ENCODE measurements around the gene EID2B. TPM values are rescaled to one million over a fixed set of nuclear protein-coding genes. Genes with fewer than 3 reads are reported as not detected.
A peak's percentile ranks its signal among the peaks of the same experiment; 100 is the strongest.

The EID2B gene
- total RNA-seq, 2 donors from 2014 or later, result 2.8 to 3.2 TPM

DNA sequence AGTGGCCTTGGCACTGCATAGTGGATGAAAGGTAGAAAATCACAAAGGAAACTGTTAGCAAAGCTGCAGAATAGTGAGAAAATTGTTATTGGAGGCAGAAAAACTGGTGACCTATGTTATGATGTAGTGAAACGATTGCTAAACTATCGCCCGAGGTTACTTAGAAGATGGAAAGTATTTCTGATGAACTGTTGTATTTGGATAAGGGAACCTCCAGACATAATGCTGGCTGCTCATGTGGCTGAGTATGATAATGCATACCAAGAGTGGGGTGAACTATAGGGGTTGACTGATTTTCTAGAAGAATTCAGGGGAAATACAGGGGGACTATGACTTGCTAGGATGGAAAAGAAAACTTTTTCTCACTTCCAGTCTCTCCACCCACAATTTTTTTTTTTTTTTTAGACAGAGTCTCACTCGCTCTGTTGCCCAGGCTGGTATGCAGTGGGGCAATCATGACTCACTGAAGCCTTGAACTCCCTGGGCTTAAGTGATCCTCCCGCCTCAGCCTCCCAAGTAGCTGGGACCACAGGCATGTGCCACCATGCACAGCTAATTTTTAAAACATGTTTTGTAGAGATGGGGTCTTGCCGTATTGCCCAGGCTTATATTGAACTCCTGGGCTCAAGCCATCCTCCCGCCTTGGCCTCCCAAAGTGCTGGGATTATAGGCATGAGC, 11.7 kb upstream of the EID2B start:
- no peaks in the 10 kb centered on the region for H3K27me3 Mint-ChIP-seq
- peak; percentile 25 for ATAC-seq (replicated peaks)
- H3K27ac Mint-ChIP-seq, result peak overlapping the region; percentile 75
- H3K4me3 Mint-ChIP-seq, result peak overlapping the region; percentile 58
- H3K36me3 Mint-ChIP-seq (ENCODE audit: low read depth), result peaks cover 8% of the 10 kb centered on the region
- H3K9me3 Mint-ChIP-seq, result no peaks in the 10 kb centered on the region
- peaks cover 35% of the 10 kb centered on the region for H3K4me1 Mint-ChIP-seq

DNA sequence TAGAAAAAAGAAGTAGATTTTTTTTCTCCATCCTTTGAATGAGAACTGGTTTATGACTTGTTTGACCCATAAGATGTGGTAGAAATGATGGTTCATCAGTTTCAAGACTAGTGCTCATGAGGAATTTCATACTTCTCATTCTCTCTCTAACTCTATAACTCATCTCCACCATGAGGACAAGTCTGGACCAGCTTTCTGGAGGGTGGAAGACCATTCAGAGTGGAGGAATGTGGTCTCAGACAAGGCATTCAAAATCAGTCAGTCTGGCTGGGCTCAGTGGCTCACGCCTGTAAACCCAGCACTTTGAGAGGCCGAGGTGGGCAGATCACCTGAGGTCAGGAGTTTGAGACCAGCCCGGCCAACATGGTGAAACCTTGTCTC, 10.8 kb upstream of the EID2B start:
- peaks cover 17% of the 10 kb centered on the region for H3K36me3 Mint-ChIP-seq (ENCODE audit: low read depth)
- H3K4me3 Mint-ChIP-seq, result peak overlapping the region; percentile 58
- H3K4me1 Mint-ChIP-seq, result peaks cover 37% of the 10 kb centered on the region
- peak; percentile 20 for ATAC-seq (replicated peaks)
- no peaks in the 10 kb centered on the region for H3K9me3 Mint-ChIP-seq
- peak overlapping the region; percentile 75 for H3K27ac Mint-ChIP-seq
- no peaks in the 10 kb centered on the region for H3K27me3 Mint-ChIP-seq

GRCh38 chr19:39542206-39542605, 9.6 kb upstream of the EID2B start:
- no peak for ATAC-seq (replicated peaks)
- Mint-ChIP-seq H3K27me3 (no peaks in the 10 kb centered on the region), H3K9me3 (no peaks in the 10 kb centered on the region), H3K4me3 (no peak overlapping the region), H3K36me3 (ENCODE audit: low read depth) (peaks cover 29% of the 10 kb centered on the region), H3K27ac (no peak overlapping the region), H3K4me1 (peaks cover 41% of the 10 kb centered on the region)

DNA sequence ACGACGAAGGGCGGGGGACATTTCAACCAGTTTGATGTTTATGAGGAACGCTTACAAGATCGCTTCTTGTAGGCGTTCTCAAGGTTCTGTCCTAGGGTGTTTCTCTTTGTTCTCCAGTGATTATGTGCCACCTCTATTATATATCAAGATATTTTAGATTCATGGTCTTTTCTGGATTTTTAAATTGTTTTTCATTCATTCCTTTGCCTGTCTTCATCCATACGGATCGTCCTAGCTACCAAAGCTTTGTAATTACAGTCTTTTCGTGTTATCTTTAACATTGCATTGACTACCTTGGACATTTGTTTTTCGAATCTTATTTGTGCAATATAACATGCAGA, 7.7 kb upstream of the EID2B start:
- ATAC-seq (replicated peaks), result no peak
- Mint-ChIP-seq H3K27me3 (no peaks in the 10 kb centered on the region), H3K4me3 (peak overlapping the region; percentile 85), H3K4me1 (peaks cover 31% of the 10 kb centered on the region), H3K9me3 (no peaks in the 10 kb centered on the region), H3K36me3 (ENCODE audit: low read depth) (peaks cover 30% of the 10 kb centered on the region), H3K27ac (peak overlapping the region; percentile 97)

- no peaks in the 10 kb centered on the region for H3K27me3 Mint-ChIP-seq
- H3K27ac Mint-ChIP-seq, result peak within 1 kb of the TSS; percentile 97
- peak; percentile 87 for ATAC-seq (replicated peaks)
- H3K4me1 Mint-ChIP-seq, result peaks cover 27% of the 10 kb centered on the region
- H3K9me3 Mint-ChIP-seq, result no peaks in the 10 kb centered on the region
- H3K36me3 Mint-ChIP-seq (ENCODE audit: low read depth), result peaks cover 30% of the 10 kb centered on the region
- peak within 1 kb of the TSS; percentile 85 for H3K4me3 Mint-ChIP-seq
These were observed 7.1 kb upstream of the EID2B start, which contains the start of gene EID2 for GRCh38 chr19:39539518-39540332. Gene EID2 (minus strand): TSS chr19:39540161. CDS start chr19:39540079, 82 bp downstream.

- peaks cover 30% of the 10 kb centered on the region for H3K36me3 Mint-ChIP-seq (ENCODE audit: low read depth)
- H3K4me1 Mint-ChIP-seq, result peaks cover 22% of the 10 kb centered on the region
- H3K4me3 Mint-ChIP-seq, result peak overlapping the region; percentile 85
- no peaks in the 10 kb centered on the region for H3K27me3 Mint-ChIP-seq
- ATAC-seq (replicated peaks), result peak; percentile 31
- no peaks in the 10 kb centered on the region for H3K9me3 Mint-ChIP-seq
- peak overlapping the region; percentile 97 for H3K27ac Mint-ChIP-seq
These were observed 6.5 kb upstream of the EID2B start for GRCh38 chr19:39539165-39539517.

GRCh38 chr19:39533791-39534190, 1.1 kb upstream of the EID2B start:
- ATAC-seq (replicated peaks), result no peak
- H3K4me3 Mint-ChIP-seq, result no peak overlapping the region
- H3K4me1 Mint-ChIP-seq, result peaks cover 13% of the 10 kb centered on the region
- H3K27me3 Mint-ChIP-seq, result no peaks in the 10 kb centered on the region
- H3K36me3 Mint-ChIP-seq (ENCODE audit: low read depth), result peaks cover 16% of the 10 kb centered on the region
- H3K9me3 Mint-ChIP-seq, result no peaks in the 10 kb centered on the region
- no peak overlapping the region for H3K27ac Mint-ChIP-seq

DNA sequence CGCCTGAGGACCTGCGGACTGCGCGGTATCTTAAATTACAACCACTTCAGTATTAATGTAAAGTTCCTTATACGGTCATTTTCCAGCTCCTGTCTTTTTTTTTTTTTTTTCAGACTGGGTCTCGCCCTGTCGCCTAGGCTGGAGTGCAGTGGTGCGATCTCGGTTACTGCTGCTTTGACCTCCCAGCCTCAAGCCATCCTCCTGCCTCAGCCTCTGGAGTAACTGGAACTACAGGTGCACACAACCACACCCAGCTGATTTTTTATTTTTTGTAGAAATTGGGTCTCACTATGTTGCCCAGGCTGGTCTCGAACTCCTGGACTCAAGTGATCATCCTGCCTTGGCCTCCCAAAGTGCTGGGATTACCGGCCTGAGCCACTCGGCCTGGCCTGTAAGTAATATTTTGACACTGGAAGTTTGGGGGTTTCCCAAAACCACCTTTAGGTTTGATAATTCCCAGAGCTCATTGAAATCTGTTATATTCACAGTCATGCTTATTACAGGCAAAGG, 406 bp upstream of the EID2B start:
- Mint-ChIP-seq H3K27ac (peak overlapping the region; percentile 84), H3K4me3 (peak overlapping the region; percentile 85), H3K9me3 (no peaks in the 10 kb centered on the region), H3K36me3 (ENCODE audit: low read depth) (peaks cover 15% of the 10 kb centered on the region), H3K4me1 (peaks cover 6% of the 10 kb centered on the region), H3K27me3 (no peaks in the 10 kb centered on the region)
- peak; percentile 23 for ATAC-seq (replicated peaks)

- Mint-ChIP-seq H3K27ac (peak overlapping the region; percentile 84), H3K9me3 (no peaks in the 10 kb centered on the region), H3K36me3 (ENCODE audit: low read depth) (peaks cover 6% of the 10 kb centered on the region), H3K4me3 (peak overlapping the region; percentile 85), H3K4me1 (peaks cover 4% of the 10 kb centered on the region), H3K27me3 (no peaks in the 10 kb centered on the region)
- no peak for ATAC-seq (replicated peaks)
These were observed 819 bp downstream of the EID2B start for GRCh38 chr19:39531834-39532232.

- Mint-ChIP-seq H3K36me3 (ENCODE audit: low read depth) (peaks cover 6% of the 10 kb centered on the region), H3K4me3 (no peak overlapping the region), H3K4me1 (no peaks in the 10 kb centered on the region), H3K9me3 (no peaks in the 10 kb centered on the region), H3K27me3 (no peaks in the 10 kb centered on the region), H3K27ac (no peak overlapping the region)
- ATAC-seq (replicated peaks), result no peak
These were observed 7.4 kb downstream of the EID2B start for GRCh38 chr19:39525205-39525604.

DNA sequence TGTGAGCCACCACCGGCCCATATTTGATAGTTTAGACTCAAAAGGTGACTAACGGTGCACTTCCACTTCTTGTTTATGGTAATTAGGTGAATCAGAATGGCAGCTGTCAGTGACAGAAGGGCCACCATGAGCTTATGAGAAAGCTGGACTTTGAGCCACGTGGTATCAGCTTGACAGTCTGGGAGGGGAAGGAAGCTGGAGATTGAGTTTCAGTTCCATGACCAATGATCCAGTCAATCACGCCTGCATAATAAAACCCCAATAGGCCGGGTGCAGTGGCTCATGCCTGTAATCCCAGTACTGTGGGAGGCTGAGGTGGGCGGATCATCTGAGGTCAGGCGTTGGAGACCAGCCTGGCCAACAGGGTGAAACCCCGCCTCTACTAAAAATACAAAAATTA, 8.2 kb downstream of the EID2B start:
- H3K27ac Mint-ChIP-seq, result no peak overlapping the region
- H3K4me3 Mint-ChIP-seq, result no peak overlapping the region
- no peaks in the 10 kb centered on the region for H3K9me3 Mint-ChIP-seq
- H3K27me3 Mint-ChIP-seq, result no peaks in the 10 kb centered on the region
- no peaks in the 10 kb centered on the region for H3K4me1 Mint-ChIP-seq
- ATAC-seq (replicated peaks), result peak; percentile 62
- peaks cover 6% of the 10 kb centered on the region for H3K36me3 Mint-ChIP-seq (ENCODE audit: low read depth)

DNA sequence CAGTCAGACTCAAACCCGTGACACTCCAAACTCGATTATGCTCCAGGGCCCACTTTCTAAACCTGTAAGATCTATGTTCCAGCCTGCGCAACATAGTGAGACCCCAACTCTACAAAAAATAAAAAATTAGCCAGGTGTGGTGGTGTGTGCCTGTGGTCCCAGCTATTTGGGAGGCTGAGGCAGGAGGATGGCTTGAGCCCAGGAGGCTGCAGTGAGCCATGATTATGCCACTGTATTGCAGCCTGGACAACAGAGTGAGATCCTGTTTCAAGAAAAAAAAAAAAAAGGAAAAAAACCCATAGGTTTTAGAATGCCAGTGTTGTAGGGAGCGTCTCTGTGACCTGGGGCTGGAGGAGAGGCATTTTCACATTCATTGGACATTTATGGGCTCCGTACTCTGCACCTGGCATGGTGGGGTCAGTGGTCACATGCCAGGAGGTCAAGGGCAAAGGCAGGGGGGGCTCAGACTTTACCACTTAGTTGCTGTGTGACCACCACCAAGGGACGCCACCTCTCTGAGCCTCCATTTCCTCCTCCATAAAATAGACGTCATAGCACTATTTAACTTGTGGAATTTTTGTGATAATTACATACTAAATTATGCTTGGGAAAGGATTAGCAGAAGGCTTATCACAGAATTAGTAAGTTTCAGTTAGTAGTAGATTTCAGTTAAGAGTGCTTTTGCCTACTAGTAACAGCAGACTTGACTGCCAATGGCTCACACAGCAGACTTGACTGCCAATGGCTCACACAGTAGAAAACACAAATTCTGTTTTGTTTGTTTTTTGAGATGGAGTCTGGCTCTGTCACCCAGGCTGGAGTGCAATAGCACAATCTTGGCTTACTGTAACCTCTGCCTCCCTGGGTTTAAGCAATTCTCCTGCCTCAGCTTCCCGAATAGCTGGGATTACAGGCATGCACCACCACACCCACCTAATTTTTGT, 11.8 kb downstream of the EID2B start:
- H3K4me3 Mint-ChIP-seq, result no peak overlapping the region
- no peaks in the 10 kb centered on the region for H3K9me3 Mint-ChIP-seq
- H3K27me3 Mint-ChIP-seq, result peaks cover 17% of the 10 kb centered on the region
- peaks cover 6% of the 10 kb centered on the region for H3K4me1 Mint-ChIP-seq
- ATAC-seq (replicated peaks), result no peak
- peaks cover 6% of the 10 kb centered on the region for H3K36me3 Mint-ChIP-seq (ENCODE audit: low read depth)
- no peak overlapping the region for H3K27ac Mint-ChIP-seq

DNA sequence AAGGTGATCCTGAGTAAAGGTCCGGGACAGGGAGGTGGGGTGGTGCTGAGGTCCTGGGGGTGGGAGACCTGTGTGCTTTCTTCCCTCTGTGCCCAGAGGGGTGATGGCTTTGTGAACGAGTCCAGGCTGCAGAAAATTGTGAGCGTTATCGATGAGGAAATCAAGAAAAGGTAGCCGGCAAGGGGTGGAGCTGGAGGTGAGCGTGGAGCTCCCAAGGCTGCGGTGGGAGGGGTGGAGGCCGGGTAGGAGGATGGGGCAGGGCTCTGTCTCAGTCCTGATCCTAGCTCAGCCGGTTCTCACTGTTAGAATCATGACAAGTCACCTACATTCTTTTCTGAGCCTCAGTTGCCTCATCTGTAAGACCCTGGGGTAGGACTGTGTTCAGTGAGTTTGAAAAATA, 13.7 kb downstream of the EID2B start:
- no peaks in the 10 kb centered on the region for H3K9me3 Mint-ChIP-seq
- peaks cover 6% of the 10 kb centered on the region for H3K36me3 Mint-ChIP-seq (ENCODE audit: low read depth)
- peaks cover 27% of the 10 kb centered on the region for H3K27me3 Mint-ChIP-seq
- no peak overlapping the region for H3K4me3 Mint-ChIP-seq
- H3K27ac Mint-ChIP-seq, result no peak overlapping the region
- peaks cover 9% of the 10 kb centered on the region for H3K4me1 Mint-ChIP-seq
- no peak for ATAC-seq (replicated peaks)

- Mint-ChIP-seq H3K9me3 (no peaks in the 10 kb centered on the region), H3K4me3 (no peak overlapping the region), H3K27me3 (peaks cover 32% of the 10 kb centered on the region), H3K4me1 (peaks cover 9% of the 10 kb centered on the region), H3K27ac (no peak overlapping the region), H3K36me3 (ENCODE audit: low read depth) (peaks cover 6% of the 10 kb centered on the region)
- no peak for ATAC-seq (replicated peaks)
These were observed 14.2 kb downstream of the EID2B start for GRCh38 chr19:39518458-39518857.
